AG10803 (cell line): ENCODE data around the gene ARL16.
"Not testable (repeated sequence)": the region's sequence is repeated elsewhere in the genome, so short reads cannot be mapped to it uniquely, and the experiment has no call there.

Source experiments
- DNase-seq: peaks from one replicate; pipeline ENCODE4 v3.0.0; 2010; ENCODE audit warnings: low read depth
- H3K4me3 ChIP-seq: 2 replicates; pipeline ENCODE4 v1.5.1; 2011; ENCODE audit warnings: mild to moderate bottlenecking, low read length, control low read depth
- CTCF ChIP-seq: conservative IDR thresholded peaks from 2 replicates; pipeline ENCODE4 v1.5.1; 2011; ENCODE audit warnings: mild to moderate bottlenecking, low read length, control low read depth, inconsistent platforms

ARL16 gene

DNA sequence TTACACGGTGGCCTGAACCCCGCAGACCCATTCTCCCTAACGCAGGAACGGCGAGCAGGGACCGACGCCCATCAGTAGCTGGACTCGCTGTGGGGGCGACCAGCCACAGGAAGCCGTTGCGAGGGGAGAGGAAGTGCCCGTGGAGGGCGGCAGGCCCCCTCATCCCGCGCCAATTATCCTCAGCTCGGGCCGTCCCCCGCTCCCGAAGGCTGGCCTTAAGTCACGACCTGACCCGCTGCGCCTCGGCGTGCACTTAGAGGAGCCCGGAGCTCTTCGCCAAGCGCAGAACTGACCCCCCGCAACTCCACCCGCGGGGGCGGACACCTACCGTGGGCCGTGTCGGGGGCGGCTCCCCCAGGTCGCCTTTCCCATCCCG lies 401 bp downstream of the ARL16 start:
- no peak for DNase-seq
- H3K4me3 ChIP-seq = peak overlapping the region; percentile 84
- TF ChIP-seq CTCF = no peak

- peak overlapping the region; percentile 84 for H3K4me3 ChIP-seq
- no peak for DNase-seq
- TF ChIP-seq CTCF = no peak
These were observed 911 bp downstream of the ARL16 start for GRCh38 chr17:81682565-81683207.

DNA sequence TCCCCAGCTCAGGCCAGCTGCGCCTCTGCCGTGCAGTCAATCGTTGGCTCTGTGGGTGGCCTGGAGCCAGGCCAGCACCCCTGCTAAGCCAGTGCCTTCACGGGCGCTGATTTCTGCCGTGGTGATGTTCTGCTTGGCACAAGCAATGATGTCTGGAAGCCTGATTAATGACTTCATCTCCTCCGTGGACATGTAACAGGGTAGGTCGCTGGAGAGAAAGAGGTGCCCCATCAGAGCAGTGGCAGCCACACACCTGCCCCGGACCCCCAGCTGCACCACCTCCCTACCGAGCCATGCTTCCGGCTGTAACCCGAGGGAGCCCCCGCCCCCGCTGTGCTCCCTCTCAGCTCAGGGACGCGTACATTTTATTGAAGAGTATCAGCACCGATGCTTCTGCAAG lies 1.9 kb downstream of the ARL16 start:
- no peak for TF ChIP-seq CTCF
- DNase-seq = no peak
- no peak overlapping the region for H3K4me3 ChIP-seq

GRCh38 chr17:81680150-81680549 lies 3.4 kb downstream of the ARL16 start:
- H3K4me3 ChIP-seq = no peak overlapping the region
- no peak for TF ChIP-seq CTCF
- DNase-seq = no peak

GRCh38 chr17:81676906-81677305 lies 6.7 kb downstream of the ARL16 start:
- H3K4me3 ChIP-seq = no peak overlapping the region
- DNase-seq = no peak
- no peak for TF ChIP-seq CTCF

DNA sequence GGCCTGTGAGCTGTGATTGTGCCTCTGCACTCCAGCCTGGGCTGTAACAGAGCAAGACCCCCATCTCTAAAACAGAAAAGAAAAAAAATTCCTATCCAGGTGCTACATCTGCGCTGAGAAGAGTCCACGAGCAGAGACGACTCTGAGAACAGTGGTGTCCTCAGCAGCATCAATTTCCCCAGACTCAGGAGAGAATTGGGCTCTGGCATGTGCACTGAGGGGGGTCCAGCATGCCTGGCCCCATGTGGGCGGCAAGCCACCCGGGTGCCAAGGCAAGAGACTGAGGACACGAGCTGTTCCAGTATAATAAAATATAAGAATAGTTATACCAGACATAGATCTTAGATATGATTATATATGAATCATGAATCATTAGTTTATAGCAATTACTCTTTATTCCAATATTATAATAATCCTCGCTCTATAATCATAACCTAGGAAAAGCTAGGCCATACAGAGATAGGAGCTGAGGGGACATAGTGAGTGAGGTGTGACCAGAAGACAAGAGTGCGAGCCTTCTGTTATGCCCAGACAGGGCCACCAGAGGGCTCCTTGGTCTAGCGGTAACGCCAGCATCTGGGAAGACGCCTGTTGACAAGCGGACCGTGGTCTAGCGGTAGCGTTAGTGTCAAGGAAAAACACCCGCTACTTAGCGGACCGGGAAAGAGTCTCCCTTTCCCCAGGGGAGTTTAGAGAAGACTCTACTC lies 7.9 kb downstream of the ARL16 start:
- peak; percentile 51 for TF ChIP-seq CTCF

More for the DNA sequence above, 7.9 kb downstream of the ARL16 start:
- not testable (repeated sequence) for H3K4me3 ChIP-seq
- peak; percentile 47 for DNase-seq
